Heart right ventricle (tissue), 16 donors: ENCODE measurements around the gene ADAMTS3. TPM values are rescaled to one million over a fixed set of nuclear protein-coding genes. Genes with fewer than 3 reads are reported as not detected.
"Not testable (repeated sequence)": the region's sequence is repeated elsewhere in the genome, so short reads cannot be mapped to it uniquely, and the experiment has no call there.

Source experiments
- ATAC-seq, 8 donors: fragments of 200-7000 bp; cut with Tn5 transposase; one replicate each; pipeline ENCODE4 v1.9.1; 2020; ENCODE audit warnings: mild to moderate bottlenecking in 8 of 8, moderate library complexity in 8 of 8, moderate number of reproducible peaks in 1 of 8
- DNase-seq, 2 donors: peaks; one replicate each; pipeline ENCODE4 v3.0.0-alpha.2; 2020
- H3K27ac ChIP-seq, 10 donors: fragments of 200-600 bp; sonication (generic) in 2 of 10; one replicate each; pipeline versions ENCODE4 v1.5.0 to v1.8.0; 2020 to 2022; ENCODE audit warnings: mild to moderate bottlenecking in 3 of 10
- H3K27me3 ChIP-seq, 7 donors: fragments of 200-600 bp; one replicate each; pipeline ENCODE4 v1.8.0; 2021 to 2022; ENCODE audit warnings: mild to moderate bottlenecking in 2 of 7
- H3K36me3 ChIP-seq, 9 donors: fragments of 200-600 bp; sonication (generic) in 1 of 9; one replicate each; pipeline versions ENCODE4 v1.5.0 to v1.8.0; 2020 to 2022; ENCODE audit warnings: mild to moderate bottlenecking in 2 of 9
- H3K4me1 ChIP-seq, 9 donors: fragments of 200-600 bp; sonication (generic) in 1 of 9; one replicate each; pipeline versions ENCODE4 v1.5.0 to v1.8.0; 2020 to 2022; ENCODE audit warnings: mild to moderate bottlenecking in 4 of 9
- H3K4me3 ChIP-seq, 10 donors: fragments of 200-600 bp; sonication (generic) in 2 of 10; one replicate each; pipeline versions ENCODE4 v1.5.0 to v1.8.0; 2020 to 2022; ENCODE audit warnings: mild to moderate bottlenecking in 7 of 10, moderate library complexity in 2 of 10
- H3K9me3 ChIP-seq, 11 donors: fragments of 200-600 bp in 10 of 11; sonication (generic) in 2 of 11; one replicate each; pipeline versions ENCODE4 v1.5.0 to v1.8.0; 2013 to 2022; ENCODE audit warnings: mild to moderate bottlenecking in 2 of 11, control low read depth in 1 of 11, moderate library complexity in 1 of 11
- CTCF ChIP-seq, 9 donors: fragments of 200-600 bp; sonication (generic) in 2 of 9; IDR thresholded peaks; one replicate each; pipeline versions ENCODE4 v1.5.0 to v1.8.0; 2021 to 2022; ENCODE audit warnings: antibody characterized with exemption in 9 of 9, mild to moderate bottlenecking in 5 of 9, moderate library complexity in 1 of 9
- WGBS, 2 donors: extraction: QIAGEN DNeasy Blood & Tissue Kit; methylation state at CpG; one replicate each; pipeline ENCODE4 v1.1.7; 2013; ENCODE audit warnings: inconsistent platforms in 1 of 2; 5-methylcytosine and 5-hydroxymethylcytosine counted together
- intact Hi-C, 10 donors: fragments of 100-400 bp; cut with DNase I; formaldehyde crosslinking; loops; one replicate each; pipeline versions ENCODE4 v1.11.1 to v1.14.2; 2022
- polyA plus RNA-seq, 2 donors: library from polyadenylated mRNA; stranded (reverse); fragments of 200-250 nt; gene quantifications; one replicate each; pipeline ENCODE4 v1.2.3, GENCODE V29; 2013
- total RNA-seq, 10 donors: library from RNA; stranded (reverse); fragmentation: NEBNext Ultra II Directional in 3 of 10; extraction: Animal tissue kit (Norgen Biotek cat#: 25700) in 3 of 10; gene quantifications; one replicate each; pipeline versions ENCODE4 v1.2.1 to v1.2.4, GENCODE V29; 2021 to 2023
- donor health status: Arrhythmogenic right ventricular cardiomyopathy.
- donor health status: ischemic (EF 13 %, LVEDD 7.1; RV severe dilation, severe dysfunction).
- donor health status: healthy with polysubstance abuse.
- donor health status: DM: no; HTN: yes; CAD: no.
- donor health status: DM: no; HTN: no; CAD: no.
- donor health status: ischemic (EF 25% LVEDD 6.9; RV normal size, moderate dysfunction).
- donor health status: ischemic (EF 25% LVEDD 5.7; RV mildly dilated, moderate dysfunction).
- donor health status: healthy.
- donor health status: DM: yes; HTN: yes; CAD: no.
- donor health status: Ischemic cardiomyopathy.
- donor health status: ischemic (EF 35%, LVEDD 5.7; RV mildly dilated, moderate dysfunction).
- donor health status: nonischemic (EF 11% LVEDD 7.7; RV severe dilation, severe dysfunction).
- donor health status: DM: yes; HTN: yes; CAD: no.
- donor health status: PGD.
- donor health status: ischemic (EF 29% LVEDD 5.4; RV normal size, mild dysfunction).
- donor health status: nonischemic (EF 23%, LVEDD 6.1; RV moderate dilation, normal function).

The ADAMTS3 gene
- total and polyA plus RNA-seq, 12 donors: 0.23 to 1.1 (median 0.54) TPM

DNA sequence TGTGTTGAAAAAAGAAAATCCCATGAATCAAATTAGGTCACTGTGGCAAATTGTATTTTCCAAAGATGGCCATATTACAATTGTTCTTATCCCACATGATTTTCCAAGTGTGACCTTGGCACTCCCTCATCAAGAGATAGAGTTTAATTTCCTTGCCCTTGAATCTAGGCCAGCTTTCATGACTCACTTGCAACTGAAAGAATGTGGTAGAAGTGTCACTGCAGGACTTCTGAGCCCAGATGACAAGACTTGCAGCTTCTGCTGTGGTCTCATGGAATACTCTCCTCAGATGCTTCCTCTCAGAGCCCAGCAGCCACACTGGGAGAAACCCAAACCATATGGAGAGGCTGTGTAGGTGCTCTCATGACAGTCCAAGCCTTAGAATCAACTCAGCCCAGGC is 139.0 kb downstream of the ADAMTS3 start:
- DNase-seq: no peak
- no peaks in the 10 kb centered on the region for H3K36me3 ChIP-seq
- no peak for TF ChIP-seq CTCF (IDR thresholded peaks at IDR 0.05)
- H3K4me1 ChIP-seq: no peaks in the 10 kb centered on the region
- no peaks in the 10 kb centered on the region for H3K27me3 ChIP-seq
- H3K9me3 ChIP-seq: no peaks in the 10 kb centered on the region
- intact Hi-C loops: no loop called here
- ATAC-seq: peak in 2 of 8 donors; percentile 12 to 22
- no peak overlapping the region for H3K4me3 ChIP-seq
- no peak overlapping the region for H3K27ac ChIP-seq

- no peaks in the 10 kb centered on the region for H3K4me1 ChIP-seq
- 97 to 99% methylated on average over 4 of the region's 4 CpGs for WGBS, 2 donors
- H3K36me3 ChIP-seq: no peaks in the 10 kb centered on the region
- intact Hi-C loops: no loop called here
- H3K27me3 ChIP-seq: no peaks in the 10 kb centered on the region
- DNase-seq: no peak
- H3K4me3 ChIP-seq: no peak overlapping the region
- H3K9me3 ChIP-seq: no peaks in the 10 kb centered on the region
- no peak for TF ChIP-seq CTCF (IDR thresholded peaks at IDR 0.05)
- no peak overlapping the region for H3K27ac ChIP-seq
- ATAC-seq: no peak
Measured at GRCh38 chr4:72429397-72429889, 139.6 kb downstream of the ADAMTS3 start.

DNA sequence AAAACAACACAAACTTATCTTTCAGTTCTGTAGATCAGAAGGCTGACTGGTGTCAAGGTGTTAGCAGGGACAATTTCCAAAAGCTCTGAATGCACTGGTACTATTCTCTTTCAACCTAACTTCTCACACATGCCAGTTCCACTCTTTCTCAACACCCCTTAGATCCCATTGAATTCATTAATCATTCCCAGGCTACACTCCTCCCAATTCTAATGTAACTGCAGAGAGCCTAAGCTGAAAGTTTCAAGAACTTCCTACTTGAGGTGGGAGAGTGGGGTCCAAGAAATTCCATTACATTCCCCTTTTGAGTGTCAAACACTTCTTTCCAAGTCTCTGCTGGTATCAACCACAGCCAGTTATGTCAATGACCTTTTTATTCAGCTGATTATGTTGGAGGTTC is 142.0 kb downstream of the ADAMTS3 start:
- no peak overlapping the region for H3K4me3 ChIP-seq
- intact Hi-C loops: no loop called here
- no peak for ATAC-seq

DNA sequence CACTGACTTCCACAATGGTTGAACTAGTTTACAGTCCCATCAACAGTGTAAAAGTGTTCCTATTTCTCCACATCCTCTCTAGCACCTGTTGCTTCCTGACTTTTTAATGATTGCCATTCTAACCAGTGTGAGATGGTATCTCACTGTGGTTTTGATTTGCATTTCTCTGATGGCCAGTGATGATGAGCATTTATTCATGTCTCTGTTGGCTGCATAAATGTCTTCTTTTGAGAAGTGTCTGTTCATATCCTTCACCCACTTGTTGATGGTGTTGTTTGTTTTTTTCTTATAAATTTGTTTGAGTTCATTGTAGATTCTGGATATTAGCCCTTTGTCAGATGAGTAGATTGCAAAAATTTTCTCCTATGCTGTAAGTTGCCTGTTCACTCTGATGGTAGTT is 143.1 kb downstream of the ADAMTS3 start:
- H3K9me3 ChIP-seq, H3K27me3 ChIP-seq, H3K4me3 ChIP-seq, H3K36me3 ChIP-seq, ATAC-seq, intact Hi-C loops, H3K4me1 ChIP-seq, H3K27ac ChIP-seq, DNase-seq: not testable (repeated sequence)

More for the DNA sequence above, 142.0 kb downstream of the ADAMTS3 start:
- no peaks in the 10 kb centered on the region for H3K27me3 ChIP-seq
- no peaks in the 10 kb centered on the region for H3K36me3 ChIP-seq
- no peak overlapping the region for H3K27ac ChIP-seq
- DNase-seq: no peak
- no peaks in the 10 kb centered on the region for H3K9me3 ChIP-seq
- no peak for TF ChIP-seq CTCF (IDR thresholded peaks at IDR 0.05)
- H3K4me1 ChIP-seq: no peaks in the 10 kb centered on the region

DNA sequence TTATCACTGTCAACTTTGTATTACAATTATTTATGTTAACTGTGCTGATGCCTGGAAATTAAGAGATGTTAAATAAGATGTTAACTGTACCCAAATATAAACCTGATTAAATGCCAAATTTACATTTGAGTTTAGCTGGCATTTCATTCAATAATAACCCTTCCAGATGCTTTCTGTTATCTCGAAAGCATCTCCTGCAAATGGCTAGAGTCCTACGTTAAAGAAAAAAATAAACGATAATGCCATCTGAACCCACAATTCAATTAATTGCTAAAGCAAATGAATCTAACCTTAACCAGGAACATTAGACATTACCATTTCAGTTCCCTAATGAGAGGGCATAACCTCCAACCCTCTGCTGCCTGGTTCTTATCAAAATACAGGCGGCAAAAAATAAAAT is 145.0 kb downstream of the ADAMTS3 start:
- Histone ChIP-seq H3K36me3 (no peaks in the 10 kb centered on the region), H3K27ac (no peak overlapping the region), H3K27me3 (no peaks in the 10 kb centered on the region), H3K4me1 (peaks cover 0 to under 1% (median 0%) of the 10 kb centered on the region in 9 donors), H3K4me3 (no peak overlapping the region), H3K9me3 (no peaks in the 10 kb centered on the region)
- no peak for TF ChIP-seq CTCF (IDR thresholded peaks at IDR 0.05)
- ATAC-seq (no peak), DNase-seq (no peak)
- intact Hi-C loops: no loop called here
- 65 to 69% methylated on average over 4 of the region's 4 CpGs for WGBS, 2 donors
